GM19324 (cell line): ENCODE measurements around the gene CCND2.

Experiments
- ATAC-seq: cut with Tn5 transposase; IDR thresholded peaks from one replicate; pipeline ENCODE4 v1.9.1; 2021; ENCODE audit warnings: mild to moderate bottlenecking, moderate library complexity; ENCODE audit not compliant: unreplicated experiment, low FRiP score

The CCND2 gene

DNA sequence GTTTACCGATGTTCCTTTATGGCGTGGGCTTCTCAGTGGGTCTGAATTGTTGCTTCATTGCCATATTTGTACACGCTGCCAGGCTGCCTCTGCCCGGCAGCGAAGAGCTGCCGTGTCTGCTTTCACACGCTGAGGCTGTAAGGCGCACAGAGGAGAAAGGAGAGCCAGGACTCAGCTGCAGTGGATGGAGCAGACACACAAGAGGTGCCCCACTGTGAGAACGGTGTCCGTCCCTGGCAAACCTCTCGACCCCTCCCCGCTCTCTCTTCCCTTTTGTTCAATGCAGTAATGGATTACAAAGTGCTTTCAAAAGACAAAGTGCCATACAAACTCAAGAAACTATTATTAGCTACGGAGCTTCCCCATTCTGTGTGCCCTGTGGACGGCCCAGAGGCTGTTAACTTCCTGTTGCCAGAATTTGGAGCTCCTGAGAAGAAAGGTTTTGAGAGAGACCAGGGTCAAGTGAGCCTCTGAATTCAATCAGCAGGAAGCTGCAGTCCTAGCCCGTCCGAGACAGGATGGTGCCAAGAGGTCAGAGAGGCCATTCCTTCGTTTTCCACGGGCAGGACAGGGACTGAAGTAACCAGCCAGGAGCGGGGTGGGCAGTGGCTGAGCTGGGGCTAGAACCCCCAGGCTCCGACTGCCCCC is 15.8 kb downstream of the CCND2 start:
- no peak for ATAC-seq

DNA sequence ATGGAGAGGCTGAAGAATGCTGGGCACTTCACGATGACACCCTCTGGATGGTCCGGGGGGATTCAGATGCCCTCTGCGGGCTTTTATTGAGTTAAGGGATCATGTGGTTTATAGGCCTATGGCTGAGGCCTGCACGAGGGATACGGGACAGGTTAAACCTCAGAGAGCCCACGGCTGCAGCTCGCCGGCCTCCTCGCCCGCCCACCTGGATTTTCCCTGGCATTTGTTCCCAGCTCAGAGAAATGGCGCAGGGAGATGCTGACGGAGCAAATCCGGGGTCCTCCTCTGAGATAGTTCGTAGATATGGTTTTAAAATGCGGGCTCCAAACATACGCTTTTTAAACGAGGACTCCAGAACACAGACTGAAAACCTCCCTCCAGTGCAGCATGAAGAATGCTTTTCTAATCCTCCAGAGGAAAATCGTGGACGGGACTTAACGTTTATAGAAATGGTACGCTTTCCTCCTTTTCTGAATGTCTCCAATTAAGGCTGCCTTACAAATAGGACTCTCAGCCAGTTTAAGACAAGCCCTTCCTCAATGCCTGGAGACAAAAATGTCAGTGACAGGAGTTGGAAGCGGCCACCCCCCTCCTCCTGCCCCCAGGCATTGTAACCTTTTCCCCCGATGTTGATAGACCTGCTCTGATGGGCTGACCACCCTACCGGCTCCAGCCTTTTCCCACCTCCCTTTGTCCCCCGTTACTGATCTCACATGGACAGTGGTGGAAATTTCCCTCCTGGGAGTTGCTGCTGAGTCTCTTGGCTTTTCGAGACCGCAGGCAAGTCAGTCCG is 16.6 kb downstream of the CCND2 start:
- no peak for ATAC-seq

DNA sequence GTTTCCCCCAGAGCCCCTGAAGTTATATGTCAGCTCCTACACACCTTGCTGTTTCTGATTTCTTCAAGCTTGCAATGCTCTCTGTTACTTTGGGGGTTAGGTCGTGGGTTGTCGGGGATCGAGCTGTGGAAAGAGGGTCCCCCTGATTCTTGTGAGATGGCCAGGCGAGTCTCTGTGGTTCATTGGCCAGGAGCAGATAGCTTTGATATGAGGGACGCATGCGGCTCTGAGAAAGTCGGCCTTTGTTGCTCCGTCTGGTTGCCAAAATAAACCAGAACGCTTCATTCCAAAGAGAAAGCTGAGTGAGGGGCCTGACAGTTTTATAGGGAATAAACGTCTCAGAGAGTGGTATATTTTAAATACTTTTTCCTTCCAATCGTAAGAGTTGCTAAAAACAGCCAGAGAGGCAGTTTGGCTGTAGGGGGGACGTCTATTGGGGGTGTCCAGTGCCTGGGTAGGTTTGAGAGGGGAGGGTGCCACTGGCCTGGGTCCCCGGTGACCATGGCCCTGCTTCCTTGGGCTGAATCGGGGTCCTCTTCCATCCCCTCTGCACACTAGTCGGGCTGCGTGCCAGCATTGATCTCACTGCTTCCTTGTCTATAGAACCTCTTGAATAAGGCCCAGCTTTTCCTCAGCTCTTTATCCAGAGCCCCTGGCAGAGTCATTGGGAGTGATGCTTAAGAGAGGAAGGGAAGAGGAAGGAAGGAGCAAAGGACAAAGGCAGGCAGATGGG is 18.9 kb downstream of the CCND2 start:
- ATAC-seq, result no peak

DNA sequence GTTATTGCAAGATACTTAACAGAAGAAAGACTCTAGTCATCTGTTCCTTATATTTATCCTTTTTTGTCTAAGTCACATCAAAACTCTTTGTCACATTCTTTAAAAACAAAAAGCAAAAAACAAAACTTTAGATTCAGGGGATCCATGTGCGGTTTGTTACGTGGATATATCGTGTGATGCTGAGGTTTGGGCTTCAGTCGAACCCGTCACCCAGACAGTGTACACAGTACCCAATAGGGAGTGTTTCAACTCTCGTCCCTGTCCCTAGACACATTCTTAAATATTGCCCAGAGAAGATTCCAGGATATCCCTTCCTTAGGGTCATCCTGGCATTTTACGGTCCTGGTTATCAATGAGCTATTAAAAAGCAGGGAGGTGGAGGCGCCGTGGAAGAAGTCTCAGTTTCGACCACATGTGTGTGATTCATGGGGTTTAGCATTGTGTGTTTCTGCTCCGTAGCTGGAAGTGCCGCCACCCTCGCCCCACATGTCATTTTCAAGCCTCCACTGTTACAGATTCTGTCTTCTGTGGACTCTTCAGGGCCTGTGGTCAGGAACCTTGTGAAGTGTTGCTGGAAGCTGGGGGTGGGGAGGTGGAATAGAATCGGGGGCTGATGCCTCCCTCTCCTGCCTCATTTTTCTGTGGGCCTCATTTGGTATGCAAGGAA is 19.9 kb downstream of the CCND2 start:
- ATAC-seq, result no peak

DNA sequence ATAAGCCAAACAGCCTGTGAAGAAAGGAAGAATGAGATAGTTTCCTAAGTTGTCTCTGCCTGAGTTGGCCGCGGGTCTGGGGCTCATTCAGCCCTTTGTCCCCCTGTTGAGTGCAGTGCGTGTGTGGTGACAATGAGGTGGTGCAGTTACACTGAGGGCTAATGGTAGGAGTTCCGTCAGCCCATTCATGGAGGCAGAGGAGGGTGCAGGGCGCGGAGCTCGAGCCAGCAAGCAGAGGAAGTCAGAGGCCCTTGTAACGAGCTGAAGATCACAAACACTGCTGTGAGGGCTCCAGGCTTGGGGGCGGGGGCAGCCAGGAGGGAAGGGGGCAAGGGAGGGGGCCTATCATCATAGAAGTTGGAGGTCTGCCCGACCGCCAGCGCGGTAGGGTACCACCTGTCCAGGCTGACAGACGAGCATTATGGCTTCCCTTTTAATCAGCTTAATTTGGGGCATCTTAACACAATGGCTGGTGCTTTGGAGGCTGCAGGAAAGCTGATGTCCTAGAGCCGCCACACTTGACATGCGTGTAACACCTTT is 20.5 kb downstream of the CCND2 start:
- no peak for ATAC-seq

DNA sequence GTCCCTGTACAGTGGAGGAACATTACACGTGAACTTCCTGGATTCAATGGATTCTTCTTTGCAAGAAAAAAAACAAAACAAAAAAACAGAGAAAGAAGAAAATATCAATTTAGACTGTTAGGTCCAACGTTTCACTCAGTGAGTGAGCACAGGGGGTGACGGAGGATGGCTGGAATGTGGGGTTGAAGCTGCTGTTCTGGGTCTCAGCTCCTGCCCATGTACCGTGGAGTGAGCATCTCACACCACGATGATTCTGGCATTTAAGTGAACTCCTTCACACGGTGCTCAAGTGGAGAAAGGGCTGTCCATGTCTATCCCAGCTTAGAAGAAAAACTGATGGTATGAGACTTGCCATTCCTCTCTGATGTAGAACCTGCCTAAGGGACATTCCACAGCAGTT is 23.2 kb downstream of the CCND2 start:
- no peak for ATAC-seq

DNA sequence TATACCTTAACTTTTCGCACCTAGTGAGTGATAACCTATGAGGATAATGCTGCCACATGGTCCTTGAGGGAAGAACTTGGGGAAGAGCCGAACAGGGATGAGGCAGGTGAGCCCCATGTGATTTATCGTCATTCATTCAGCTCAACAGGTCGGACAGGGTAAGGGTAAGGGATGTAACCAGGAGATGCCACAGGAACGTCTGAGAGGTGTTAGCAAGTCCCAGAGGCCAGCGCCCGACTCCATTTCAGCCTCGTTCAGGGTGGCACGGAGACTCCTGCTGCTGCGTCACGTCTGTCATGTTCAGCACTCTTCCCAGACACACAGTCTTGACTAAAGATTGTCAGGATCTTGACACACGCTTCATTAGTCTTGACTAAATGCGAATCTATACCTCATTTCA is 24.1 kb downstream of the CCND2 start:
- no peak for ATAC-seq

DNA sequence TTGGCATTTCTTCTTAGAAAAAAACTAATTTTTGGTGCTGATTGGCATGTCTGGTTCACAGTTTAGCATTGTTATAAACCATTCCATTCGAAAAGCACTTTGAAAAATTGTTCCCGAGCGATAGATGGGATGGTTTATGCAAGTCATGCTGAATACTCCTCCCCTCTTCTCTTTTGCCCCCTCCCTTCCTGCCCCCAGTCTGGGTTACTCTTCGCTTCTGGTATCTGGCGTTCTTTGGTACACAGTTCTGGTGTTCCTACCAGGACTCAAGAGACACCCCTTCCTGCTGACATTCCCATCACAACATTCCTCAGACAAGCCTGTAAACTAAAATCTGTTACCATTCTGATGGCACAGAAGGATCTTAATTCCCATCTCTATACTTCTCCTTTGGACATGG is 27.3 kb downstream of the CCND2 start:
- ATAC-seq, result no peak

DNA sequence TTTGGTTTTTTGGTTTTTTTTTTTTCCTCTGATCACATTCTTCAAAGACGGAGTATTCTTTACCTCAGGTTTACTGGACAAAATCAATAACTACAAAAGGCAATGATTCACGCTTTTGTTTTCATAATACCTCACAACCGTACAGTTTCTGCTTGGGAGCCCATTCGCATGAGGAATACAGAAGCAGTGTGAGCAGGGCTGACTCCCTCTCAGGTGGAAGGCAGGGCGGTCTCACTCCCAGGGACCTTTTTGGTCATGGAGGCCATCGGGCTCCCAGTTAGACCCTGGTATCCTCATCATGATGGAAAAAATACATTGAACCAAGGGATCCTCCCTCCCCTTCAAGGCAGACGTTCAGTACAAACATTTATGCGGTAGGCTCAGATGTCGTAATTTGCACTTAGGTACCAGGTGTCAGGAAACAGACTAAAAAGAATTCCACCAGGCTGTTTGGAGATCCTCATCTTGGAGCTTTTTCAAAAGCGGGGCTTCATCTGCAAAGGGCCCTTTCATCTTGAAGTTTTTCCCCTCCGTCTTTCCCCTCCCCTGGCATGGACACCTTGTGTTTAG is 28.5 kb downstream of the CCND2 start:
- no peak for ATAC-seq

DNA sequence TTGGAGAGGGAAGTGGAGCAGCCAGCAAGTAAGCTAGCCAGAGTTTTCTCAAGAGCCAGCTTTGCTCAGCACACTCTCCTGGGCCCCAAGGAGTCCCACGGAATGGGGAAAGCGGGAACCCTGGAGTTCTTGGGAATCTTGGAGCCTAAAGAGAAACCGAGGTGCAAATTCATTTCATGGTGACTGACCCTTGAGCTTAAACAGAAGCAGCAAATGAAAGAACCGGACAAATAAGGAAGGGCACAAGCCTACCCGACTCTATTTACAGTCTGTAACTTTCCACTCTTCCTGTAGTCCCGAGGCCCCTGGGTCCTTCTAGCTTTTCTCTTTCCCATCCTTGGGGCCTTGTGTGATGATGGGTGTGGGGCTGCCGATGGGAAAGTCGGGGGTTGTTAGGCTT is 29.3 kb downstream of the CCND2 start:
- no peak for ATAC-seq

DNA sequence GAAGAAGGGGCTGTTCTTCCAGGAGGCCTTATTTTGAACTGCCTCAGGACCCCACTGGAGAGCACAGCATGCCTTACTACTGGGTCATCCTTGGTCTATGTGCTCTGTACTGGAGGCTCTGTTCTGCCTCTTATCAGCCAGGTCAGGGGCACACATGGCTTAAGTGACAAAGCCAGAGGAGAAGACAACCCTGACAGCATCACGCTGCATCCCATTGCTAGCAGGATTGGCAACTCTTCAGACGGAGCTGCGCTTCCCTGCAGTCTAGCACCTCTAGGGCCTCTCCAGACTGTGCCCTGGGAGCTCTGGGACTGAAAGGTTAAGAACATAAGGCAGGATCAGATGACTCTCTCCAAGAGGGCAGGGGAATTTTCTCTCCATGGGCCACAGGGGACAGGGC is 30.2 kb downstream of the CCND2 start:
- ATAC-seq, result no peak

DNA sequence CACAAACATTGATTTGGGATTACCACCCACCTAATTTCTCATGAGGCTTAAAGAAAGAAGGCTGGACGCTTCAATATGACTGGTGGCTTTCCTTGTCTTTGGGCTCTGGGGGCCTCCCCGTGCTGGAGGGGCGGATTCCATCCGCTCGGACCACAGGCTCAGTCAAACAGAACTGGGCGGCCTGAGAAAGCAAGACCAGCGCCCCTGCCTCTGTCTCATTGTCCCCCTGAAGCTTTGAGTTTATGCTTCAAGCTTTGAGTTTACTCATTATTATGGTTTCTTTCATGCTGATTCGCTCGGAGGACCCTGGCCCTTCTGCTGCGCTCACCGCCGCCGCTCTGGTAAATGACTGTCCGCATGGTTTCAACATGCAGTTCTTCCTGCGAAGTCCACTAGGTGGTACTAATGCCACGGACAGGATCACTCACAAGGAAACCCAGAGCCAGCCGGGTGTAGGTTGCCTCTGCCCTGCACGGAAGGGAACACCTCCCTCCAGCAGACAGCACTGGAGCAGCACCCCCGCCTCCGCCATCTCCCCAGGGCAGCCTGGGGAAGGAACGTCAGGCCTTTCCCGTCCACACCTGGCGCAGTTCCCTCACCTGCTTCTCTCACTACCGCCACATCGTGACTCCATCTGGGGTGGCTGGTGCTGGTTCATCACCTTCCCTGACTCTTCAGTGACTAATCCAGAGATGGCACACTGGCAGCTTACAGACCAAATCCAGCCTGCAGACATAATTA is 34.2 kb downstream of the CCND2 start:
- no peak for ATAC-seq

DNA sequence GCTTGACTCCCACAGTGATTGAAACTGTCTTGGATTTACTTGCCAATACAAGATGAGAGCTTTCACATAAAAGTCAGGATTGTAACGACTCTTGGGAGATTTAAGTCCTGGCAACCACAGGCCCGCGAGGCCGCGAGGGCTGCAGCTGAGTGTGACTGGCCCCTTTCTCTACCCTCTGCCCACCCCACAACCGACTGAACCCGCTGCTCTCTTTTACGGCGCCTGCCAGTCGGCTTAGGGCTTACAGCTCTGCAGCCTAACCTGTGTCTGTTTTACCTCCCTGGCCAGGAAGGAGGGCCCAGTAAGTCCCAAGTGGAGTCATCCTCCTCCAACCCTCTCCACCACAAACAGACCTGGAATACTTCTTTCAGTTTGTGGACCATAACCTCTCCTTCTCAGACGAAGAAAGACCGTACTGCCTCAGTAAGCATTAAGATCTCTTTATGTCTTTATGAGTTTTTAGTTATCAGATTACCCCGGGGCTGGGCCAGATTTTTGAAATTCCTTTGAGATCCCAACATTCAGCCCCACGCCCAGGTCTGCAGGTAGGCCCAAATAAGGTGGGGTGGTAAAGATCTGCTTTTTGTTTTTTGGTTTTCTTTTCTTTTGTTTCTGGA is 34.9 kb downstream of the CCND2 start:
- ATAC-seq, result no peak

DNA sequence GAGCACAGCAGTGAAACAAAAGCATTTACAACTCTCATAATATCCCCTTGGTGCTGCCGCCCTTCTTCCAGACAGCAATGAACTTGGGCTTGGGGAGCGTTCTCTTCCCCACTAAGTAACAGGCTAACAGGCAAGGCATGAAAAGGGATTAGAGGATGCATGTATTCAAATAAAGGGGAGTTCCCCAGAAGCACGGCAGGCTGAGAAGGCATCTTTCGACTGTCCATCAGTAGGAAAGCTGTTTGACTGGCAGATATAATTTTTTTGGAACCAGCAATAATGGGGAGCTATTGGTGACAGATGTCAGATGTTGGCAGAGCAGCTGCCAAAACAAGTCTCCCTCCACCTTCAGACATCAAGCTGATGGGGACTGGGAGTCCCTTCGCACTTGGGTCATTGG is 38.2 kb downstream of the CCND2 start:
- no peak for ATAC-seq

DNA sequence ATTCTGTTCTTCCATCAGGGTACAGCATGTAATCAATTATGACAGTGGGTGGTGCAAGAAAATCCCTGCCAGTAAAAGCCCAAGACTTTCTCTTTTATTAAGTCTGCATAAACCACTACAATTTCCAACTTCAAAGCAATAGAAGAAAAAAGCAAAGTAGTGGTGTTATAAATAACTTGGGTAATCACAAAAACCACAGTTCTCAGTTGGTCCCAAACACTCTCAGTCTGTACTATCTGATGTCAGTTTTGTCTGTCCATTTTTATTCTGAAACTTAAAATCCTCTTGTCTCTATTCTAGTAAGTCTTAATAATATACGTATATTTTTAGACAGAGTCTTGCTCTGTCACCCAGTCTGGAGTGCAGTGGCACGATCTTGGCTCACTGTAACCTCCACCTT is 38.7 kb downstream of the CCND2 start:
- ATAC-seq, result no peak

DNA sequence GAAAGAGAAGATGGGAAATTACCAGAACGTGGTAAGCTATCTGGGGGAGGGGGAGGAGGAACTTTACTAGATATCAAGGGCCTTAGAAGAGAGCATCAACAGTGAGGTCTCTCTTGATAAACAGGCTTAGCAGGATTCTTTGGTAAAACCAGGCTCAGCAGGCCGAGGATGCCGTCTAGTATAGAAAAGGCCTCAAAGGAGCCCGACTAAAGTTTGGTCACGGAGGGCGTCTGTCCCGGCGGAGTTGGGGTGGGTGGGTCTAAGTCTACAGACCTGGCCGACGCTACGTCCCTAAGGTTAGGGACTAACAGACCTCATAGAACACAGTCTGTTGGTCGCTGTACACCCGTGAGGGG is 46.9 kb downstream of the CCND2 start:
- ATAC-seq, result peak; percentile 35

DNA sequence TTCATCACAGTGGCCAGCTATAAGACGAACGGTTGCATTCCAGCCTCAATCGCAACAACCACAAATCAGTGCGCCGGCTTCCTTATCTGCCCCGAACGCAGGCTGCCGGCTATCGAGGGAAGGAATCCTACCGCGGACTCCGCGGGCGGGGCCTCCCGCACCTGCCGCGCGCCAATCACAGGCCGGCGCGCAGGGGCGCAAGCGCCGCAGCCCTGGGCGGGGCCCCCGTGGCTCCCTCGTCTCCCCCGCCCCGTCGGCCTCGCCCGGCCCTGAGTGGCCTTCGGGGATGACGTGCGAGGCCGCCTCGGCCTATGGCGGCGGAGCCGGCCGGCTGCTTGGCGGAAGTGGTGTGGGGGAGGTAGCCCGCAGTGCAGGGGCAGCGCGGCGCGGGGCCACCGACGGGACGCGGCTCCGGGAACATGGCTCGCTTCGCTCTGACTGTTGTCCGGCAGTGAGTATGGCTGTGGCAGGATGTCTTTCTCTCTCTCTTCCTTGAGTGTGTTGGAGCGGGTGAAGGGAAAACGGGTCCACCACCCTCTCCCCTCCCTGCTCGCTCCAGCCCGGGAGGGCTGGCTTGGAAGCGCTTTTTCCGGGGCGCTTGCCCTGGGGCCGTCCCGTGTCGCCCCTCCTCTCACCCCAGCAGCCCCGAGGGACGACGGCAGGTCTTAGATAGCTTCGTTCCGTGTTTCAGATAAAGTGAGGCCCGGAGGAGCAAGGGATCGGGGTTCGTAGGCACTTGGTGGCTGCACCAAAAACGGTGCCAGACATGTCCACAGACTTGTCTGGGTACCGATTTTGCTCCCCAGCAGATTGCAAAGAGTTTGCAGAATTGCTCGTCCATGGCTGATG is 47.5 kb downstream of the CCND2 start, which contains the start of gene TIGAR:
Gene TIGAR (plus strand): TSS at position 361 of the 849 bp plus-strand sequence. CDS start 59 bp downstream, at position 420.
- peak; percentile 98 for ATAC-seq

DNA sequence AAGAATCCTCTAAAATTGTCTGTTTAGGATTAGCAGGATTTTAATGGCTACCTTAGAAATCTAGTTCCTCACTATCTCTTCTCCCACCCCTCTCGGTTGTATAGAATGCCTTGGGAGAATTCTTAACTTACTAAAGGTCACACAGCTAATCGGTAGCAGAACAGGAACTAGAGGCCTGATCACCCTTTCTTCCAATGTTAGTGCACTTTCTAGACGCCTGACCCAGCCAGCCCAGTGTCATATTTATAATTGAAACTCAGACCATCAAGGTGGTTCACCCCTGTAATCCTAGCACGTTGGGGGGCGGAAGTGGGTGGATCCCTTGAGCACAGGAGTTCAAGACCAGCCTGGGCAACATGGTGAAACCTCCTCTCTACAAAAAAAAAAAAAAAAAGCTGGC is 49.2 kb downstream of the CCND2 start:
- ATAC-seq, result no peak
